Hematopoietic multipotent progenitor cell treated with erythropoietin and hydrocortisone succinate and interleukin-3 and kit ligand, for 4 days (in vitro differentiated cells): ENCODE measurements around the gene ANKMY1.

Experiments
- DNase-seq: peaks from one replicate; pipeline ENCODE4 v3.0.0-alpha.2; 2015

ANKMY1 gene

GRCh38 chr2:240579071-240579762 is 21.4 kb upstream of the ANKMY1 start:
- DNase-seq: peak; percentile 34

- DNase-seq: no peak
Measured at GRCh38 chr2:240578488-240578887, 20.7 kb upstream of the ANKMY1 start.

GRCh38 chr2:240578110-240578450 is 20.3 kb upstream of the ANKMY1 start:
- DNase-seq: no peak

GRCh38 chr2:240577281-240578109 is 19.7 kb upstream of the ANKMY1 start:
- DNase-seq: no peak

- no peak for DNase-seq
Measured at GRCh38 chr2:240576436-240577205, 18.8 kb upstream of the ANKMY1 start.

- DNase-seq: no peak
Measured at GRCh38 chr2:240576036-240576435, 18.2 kb upstream of the ANKMY1 start.

- DNase-seq: no peak
Measured at GRCh38 chr2:240575101-240575965, 17.5 kb upstream of the ANKMY1 start.

GRCh38 chr2:240574386-240575100 is 16.8 kb upstream of the ANKMY1 start:
- DNase-seq: no peak

- no peak for DNase-seq
Measured at GRCh38 chr2:240573516-240574385, 16.0 kb upstream of the ANKMY1 start.

GRCh38 chr2:240573071-240573515 is 15.3 kb upstream of the ANKMY1 start:
- no peak for DNase-seq

- DNase-seq: no peak
Measured at GRCh38 chr2:240572141-240573031, 14.6 kb upstream of the ANKMY1 start.

- no peak for DNase-seq
Measured at GRCh38 chr2:240571314-240571973, 13.7 kb upstream of the ANKMY1 start.

- no peak for DNase-seq
Measured at GRCh38 chr2:240570531-240571313, 12.9 kb upstream of the ANKMY1 start.

GRCh38 chr2:240569998-240570530 is 12.3 kb upstream of the ANKMY1 start:
- DNase-seq: no peak

- DNase-seq: no peak
Measured at GRCh38 chr2:240569523-240569997, 11.8 kb upstream of the ANKMY1 start.

GRCh38 chr2:240568678-240569522 is 11.1 kb upstream of the ANKMY1 start:
- peak; percentile 83 for DNase-seq
